PC-9 (cell line): ENCODE results near the gene OR2B2. TPM values are rescaled to one million over a fixed set of nuclear protein-coding genes. Genes with fewer than 3 reads are reported as not detected.

ENCODE experiments used
- BruUV-seq: library from RNA; stranded (reverse); fragments of 400-500 nt; replicated peaks from 2 replicates; lab custom pipeline; 2021; lab: Mats Ljungman, UMichigan
- CTCF ChIA-PET: fragments of 300-600 bp; sonication (Branson Sonifier 250); formaldehyde crosslinking; loops from one replicate; lab custom pipeline; 2022; ENCODE audit warnings: antibody characterized with exemption; lab: Charles Lee
- POLR2A ChIA-PET: fragments of 300-600 bp; sonication (Branson Sonifier 250); formaldehyde crosslinking; loops from one replicate; lab custom pipeline; 2022; ENCODE audit warnings: antibody characterized with exemption; ENCODE audit not compliant: unreplicated experiment; lab: Charles Lee
- DNase-seq, 2 experiments: peaks; one replicate each; pipeline versions ENCODE4 v3.0.0 to v3.0.0-alpha.2; 2015 to 2022; ENCODE audit warnings: mixed read lengths in 1 of 2
- H2AFZ ChIP-seq: fragments of 200-600 bp; sonication (generic); 2 replicates; pipeline ENCODE4 v1.8.1; 2017; ENCODE audit warnings: antibody characterized with exemption
- H3F3A ChIP-seq: fragments of 200-600 bp; sonication (generic); 2 replicates; pipeline ENCODE4 v1.8.1; 2017; ENCODE audit warnings: antibody characterized with exemption, mild to moderate bottlenecking, low read depth; ENCODE audit not compliant: insufficient read depth
- H3K27ac ChIP-seq: fragments of 200-600 bp; sonication (generic); 2 replicates; pipeline ENCODE4 v1.6.1; 2016; ENCODE audit warnings: mixed run types
- H3K27me3 ChIP-seq: fragments of 200-600 bp; sonication (generic); 2 replicates; pipeline ENCODE4 v1.6.1; 2016; ENCODE audit warnings: low read depth, mixed run types; ENCODE audit not compliant: insufficient read depth
- H3K36me3 ChIP-seq: fragments of 200-600 bp; sonication (generic); 2 replicates; pipeline ENCODE4 v1.6.1; 2016; ENCODE audit warnings: low read depth, mixed run types
- H3K4me1 ChIP-seq: fragments of 200-600 bp; sonication (generic); replicated peaks from 2 replicates; pipeline ENCODE4 v1.6.1; 2016; ENCODE audit warnings: mixed run types; ENCODE audit not compliant: insufficient read depth
- H3K4me2 ChIP-seq: fragments of 200-600 bp; sonication (generic); 2 replicates; pipeline ENCODE4 v1.6.1; 2017; ENCODE audit warnings: mixed run types
- H3K4me3 ChIP-seq: fragments of 200-600 bp; sonication (generic); 2 replicates; pipeline ENCODE4 v1.6.1; 2016; ENCODE audit warnings: mixed run types
- H3K79me2 ChIP-seq: fragments of 200-600 bp; sonication (generic); 2 replicates; pipeline ENCODE4 v1.6.1; 2017; ENCODE audit warnings: low read depth, mixed run types
- H3K9me2 ChIP-seq: fragments of 200-600 bp; sonication (generic); 2 replicates; pipeline ENCODE4 v1.8.1; 2017; ENCODE audit warnings: mild to moderate bottlenecking; ENCODE audit not compliant: insufficient read depth
- H3K9me3 ChIP-seq: fragments of 200-600 bp; sonication (generic); 2 replicates; pipeline ENCODE4 v1.8.1; 2016; ENCODE audit warnings: low read depth; ENCODE audit not compliant: insufficient read depth
- H4K20me1 ChIP-seq: fragments of 200-600 bp; sonication (generic); 2 replicates; pipeline ENCODE4 v1.8.1; 2017; ENCODE audit not compliant: insufficient read depth
- EZH2 ChIP-seq: fragments of 200-600 bp; sonication (generic); IDR thresholded peaks from 2 replicates; pipeline ENCODE4 v1.8.0; 2017; ENCODE audit warnings: antibody characterized with exemption, low read depth
- intact Hi-C: fragments of 100-400 bp; cut with micrococcal nuclease; formaldehyde crosslinking; loops from one replicate; pipeline ENCODE4 v1.10.0; 2022; ENCODE audit not compliant: unreplicated experiment
- total RNA-seq: library from RNA; stranded (reverse); gene quantifications from 2 replicates; pipeline ENCODE4 v1.2.3, GENCODE V29; 2021
- TF ChIP-seq, protein P1 (sequence below): fragments of 200-600 bp; sonication (generic); conservative IDR thresholded peaks from 2 replicates; pipeline ENCODE4 v1.6.1; 2017; ENCODE audit warnings: mixed run types, antibody characterized with exemption, mild to moderate bottlenecking, moderate library complexity

OR2B2 gene
- total RNA-seq, 1 experiment from 2014 or later = not detected

DNA sequence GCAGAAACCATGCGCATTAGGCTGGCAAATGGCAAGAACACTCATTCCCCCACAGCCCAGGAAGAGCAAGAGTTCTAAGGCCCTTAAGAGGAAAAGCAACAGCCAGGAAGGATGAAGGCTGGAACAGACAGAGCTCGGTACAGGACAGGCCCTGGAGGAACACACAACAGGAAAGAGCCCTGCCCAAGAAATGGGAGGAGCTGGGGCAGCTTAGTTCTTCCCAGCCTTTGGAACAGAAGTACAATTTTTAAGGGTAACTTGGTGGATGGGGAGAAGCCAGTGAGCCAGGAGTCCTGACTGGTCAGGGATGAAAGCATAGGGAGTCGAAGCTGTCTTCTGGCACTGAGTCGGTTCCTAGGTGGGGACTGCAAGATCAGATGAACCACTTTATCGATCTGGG, 32.4 kb downstream of the OR2B2 start:
- H3K9me3 ChIP-seq = no peaks in the 10 kb centered on the region
- no TSS peak for BruUV-seq

GRCh38 chr6:27874016-27874415, 38.2 kb downstream of the OR2B2 start:
- Histone ChIP-seq H3K4me3 (peak overlapping the region; percentile 67; the same call in 1 of the 2 replicates), H3K27ac (peak overlapping the region; percentile 70; the same call in 1 of the 2 replicates)
- CTCF ChIA-PET = no interaction called here

More for the DNA sequence above, 32.4 kb downstream of the OR2B2 start:
- Histone ChIP-seq H3K4me2 (no peak overlapping the region), H3K9me2 (no peaks in the 10 kb centered on the region), H3K4me3 (no peak overlapping the region), H3K79me2 (no peaks in the 10 kb centered on the region), H3K36me3 (no peaks in the 10 kb centered on the region), H4K20me1 (no peaks in the 10 kb centered on the region), H3K4me1 (no peaks in the 10 kb centered on the region), H2AFZ (no peak overlapping the region), H3K27me3 (no peaks in the 10 kb centered on the region), H3F3A (no peaks in the 10 kb centered on the region), H3K27ac (no peak overlapping the region)
- intact Hi-C loops = no loop called here
- DNase-seq = no peak
- TF ChIP-seq, protein P1, sequence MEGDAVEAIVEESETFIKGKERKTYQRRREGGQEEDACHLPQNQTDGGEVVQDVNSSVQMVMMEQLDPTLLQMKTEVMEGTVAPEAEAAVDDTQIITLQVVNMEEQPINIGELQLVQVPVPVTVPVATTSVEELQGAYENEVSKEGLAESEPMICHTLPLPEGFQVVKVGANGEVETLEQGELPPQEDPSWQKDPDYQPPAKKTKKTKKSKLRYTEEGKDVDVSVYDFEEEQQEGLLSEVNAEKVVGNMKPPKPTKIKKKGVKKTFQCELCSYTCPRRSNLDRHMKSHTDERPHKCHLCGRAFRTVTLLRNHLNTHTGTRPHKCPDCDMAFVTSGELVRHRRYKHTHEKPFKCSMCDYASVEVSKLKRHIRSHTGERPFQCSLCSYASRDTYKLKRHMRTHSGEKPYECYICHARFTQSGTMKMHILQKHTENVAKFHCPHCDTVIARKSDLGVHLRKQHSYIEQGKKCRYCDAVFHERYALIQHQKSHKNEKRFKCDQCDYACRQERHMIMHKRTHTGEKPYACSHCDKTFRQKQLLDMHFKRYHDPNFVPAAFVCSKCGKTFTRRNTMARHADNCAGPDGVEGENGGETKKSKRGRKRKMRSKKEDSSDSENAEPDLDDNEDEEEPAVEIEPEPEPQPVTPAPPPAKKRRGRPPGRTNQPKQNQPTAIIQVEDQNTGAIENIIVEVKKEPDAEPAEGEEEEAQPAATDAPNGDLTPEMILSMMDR = no peak
- TF ChIP-seq EZH2 = no peak
- POLR2A ChIA-PET = no interaction called here
- CTCF ChIA-PET = no interaction called here

GRCh38 chr6:27873021-27873940, 38.9 kb downstream of the OR2B2 start:
- H2AFZ ChIP-seq = peak overlapping the region; percentile 75
- ChIA-PET POLR2A (interaction anchor here (0.6 to 1.2 kb wide), 8 partner anchors 16 to 1777 kb away, joined by 3 to 25 read pairs (median 5); partner anchors contain the start of gene ZNF184), CTCF (interaction anchor here (0.6 kb wide), 1 partner anchor 21 kb away, joined by 3 read pairs; no protein-coding TSS in a partner anchor)
- H3K4me1 ChIP-seq = peaks cover 7% of the 10 kb centered on the region; the same call in 1 of the 2 replicates
- intact Hi-C loops = loop anchor here (1.0 to 2.0 kb wide), 2 partner anchors 20 to 62 kb away; a partner anchor contains a TSS
- H3K79me2 ChIP-seq = no peaks in the 10 kb centered on the region
- H4K20me1 ChIP-seq = no peaks in the 10 kb centered on the region
- peak overlapping the region; percentile 70 for H3K27ac ChIP-seq
- peak overlapping the region; percentile 67 for H3K4me3 ChIP-seq
- H3K36me3 ChIP-seq = no peaks in the 10 kb centered on the region
- BruUV-seq = TSS peak; percentile 26
- H3K9me2 ChIP-seq = no peaks in the 10 kb centered on the region
- no peaks in the 10 kb centered on the region for H3K27me3 ChIP-seq
- H3K4me2 ChIP-seq = peak overlapping the region; percentile 83
- H3F3A ChIP-seq = peaks cover 12% of the 10 kb centered on the region; the same call in 1 of the 2 replicates
- no peak for TF ChIP-seq EZH2
- DNase-seq = peak; percentile 54 to 69
- H3K9me3 ChIP-seq = no peaks in the 10 kb centered on the region

More at GRCh38 chr6:27874016-27874415, 38.2 kb downstream of the OR2B2 start:
- Histone ChIP-seq H3F3A (peaks cover 12% of the 10 kb centered on the region; the same call in 1 of the 2 replicates), H4K20me1 (no peaks in the 10 kb centered on the region), H3K27me3 (no peaks in the 10 kb centered on the region), H3K36me3 (no peaks in the 10 kb centered on the region), H3K4me2 (peak overlapping the region; percentile 83), H3K9me3 (no peaks in the 10 kb centered on the region), H3K9me2 (no peaks in the 10 kb centered on the region), H2AFZ (peak overlapping the region; percentile 75), H3K4me1 (peaks cover 7% of the 10 kb centered on the region; the same call in 1 of the 2 replicates), H3K79me2 (no peaks in the 10 kb centered on the region)
- no TSS peak for BruUV-seq
- TF ChIP-seq, protein P1 = no peak
- no peak for TF ChIP-seq EZH2
- POLR2A ChIA-PET = interaction anchor here (0.6 to 1.2 kb wide), 6 partner anchors 16 to 1776 kb away, joined by 3 to 25 read pairs (median 5); a partner anchor contains a TSS
- intact Hi-C loops = no loop called here
- no peak for DNase-seq
